SK-N-SH (cell line): ENCODE measurements around the gene ADAMTS13. TPM values are rescaled to one million over a fixed set of nuclear protein-coding genes. Genes with fewer than 3 reads are reported as not detected.

ENCODE experiments used
- CTCF ChIA-PET: fragments of 300-600, 350-600 bp; formaldehyde crosslinking; extraction: SDS; loops from one replicate; lab custom pipeline; 2021; lab: Yijun Ruan, JAX
- POLR2A ChIA-PET: fragments of 350-600 bp; sonication (Branson Sonifier 250); formaldehyde crosslinking; extraction: SDS; loops from one replicate; lab custom pipeline; 2020; ENCODE audit warnings: antibody characterized with exemption, inconsistent platforms; lab: Yijun Ruan, JAX
- DNase-seq: peaks from one replicate; pipeline ENCODE4 v3.0.0; 2012
- H2AFZ ChIP-seq: fragments of 200-600 bp; sonication (generic); 2 replicates; pipeline ENCODE4 v1.8.1; 2016; ENCODE audit warnings: antibody characterized with exemption, mild to moderate bottlenecking, low read depth
- H3F3A ChIP-seq: fragments of 200-600 bp; sonication (generic); replicated peaks from 2 replicates; pipeline ENCODE3; 2016; ENCODE audit warnings: antibody characterized with exemption, mild to moderate bottlenecking; ENCODE audit not compliant: insufficient read depth
- H3K27ac ChIP-seq, 2 experiments: fragments of 200-500 bp in 1 of 2; fragments of 200-600 bp in 1 of 2; sonication (Bioruptor generic) in 1 of 2; sonication (generic), shearing (Covaris generic) in 1 of 2; 2 replicates each; pipeline versions ENCODE4 v1.5.1 to v1.6.1; 2014 to 2016; ENCODE audit warnings: low read depth in 2 of 2, inconsistent platforms in 1 of 2, low read length in 1 of 2, mild to moderate bottlenecking in 1 of 2, mixed read lengths in 1 of 2
- H3K27me3 ChIP-seq: fragments of 200-600 bp; sonication (generic), shearing (Covaris generic); 2 replicates; pipeline ENCODE4 v1.6.1; 2016; ENCODE audit warnings: mixed run types; ENCODE audit not compliant: insufficient read depth
- H3K36me3 ChIP-seq, 2 experiments: fragments of 200-500 bp in 1 of 2; fragments of 200-600 bp in 1 of 2; sonication (Bioruptor generic) in 1 of 2; sonication (generic) in 1 of 2; replicated peaks in 1 of 2; 2 replicates each; pipeline versions ENCODE3 to v1.5.1; 2014 to 2016; ENCODE audit warnings: low read length in 1 of 2, mild to moderate bottlenecking in 1 of 2; ENCODE audit not compliant: insufficient read depth in 2 of 2, control insufficient read depth in 1 of 2
- H3K4me1 ChIP-seq, 2 experiments: fragments of 200-500 bp in 1 of 2; fragments of 200-600 bp in 1 of 2; sonication (Bioruptor generic) in 1 of 2; sonication (generic), shearing (Covaris generic) in 1 of 2; 2 replicates each; pipeline versions ENCODE4 v1.5.1 to v1.6.1; 2014 to 2016; ENCODE audit warnings: low read depth in 1 of 2, low read length in 1 of 2, mixed run types in 1 of 2; ENCODE audit not compliant: insufficient read depth in 2 of 2, control insufficient read depth in 1 of 2
- H3K4me2 ChIP-seq: fragments of 200-600 bp; sonication (generic), shearing (Covaris generic); 2 replicates; pipeline ENCODE4 v1.6.1; 2017; ENCODE audit warnings: mixed run types
- H3K4me3 ChIP-seq, 2 experiments: fragments of 200-500 bp in 1 of 2; fragments of 200-600 bp in 1 of 2; sonication (Bioruptor generic) in 1 of 2; sonication (generic), shearing (Covaris generic) in 1 of 2; 2 replicates each; pipeline versions ENCODE4 v1.5.1 to v1.8.1; 2014 to 2016; ENCODE audit warnings: low read depth in 2 of 2, inconsistent platforms in 1 of 2, low read length in 1 of 2, mild to moderate bottlenecking in 1 of 2, mixed read lengths in 1 of 2, moderate library complexity in 1 of 2
- H3K79me2 ChIP-seq: fragments of 200-600 bp; sonication (generic); 2 replicates; pipeline ENCODE4 v1.8.1; 2017; ENCODE audit warnings: mild to moderate bottlenecking; ENCODE audit not compliant: insufficient read depth
- H3K9ac ChIP-seq: fragments of 200-600 bp; sonication (generic); 2 replicates; pipeline ENCODE4 v1.6.1; 2017; ENCODE audit warnings: mixed run types
- H3K9me2 ChIP-seq: fragments of 200-600 bp; sonication (generic); 2 replicates; pipeline ENCODE4 v1.6.1; 2017; ENCODE audit warnings: mixed run types
- H3K9me3 ChIP-seq: fragments of 200-600 bp; sonication (generic); 2 replicates; pipeline ENCODE4 v1.6.1; 2017; ENCODE audit warnings: mixed run types, mild to moderate bottlenecking, moderate library complexity
- H4K20me1 ChIP-seq: fragments of 200-600 bp; sonication (generic); 2 replicates; pipeline ENCODE4 v1.6.1; 2017; ENCODE audit warnings: mild to moderate bottlenecking, mixed run types; ENCODE audit not compliant: insufficient read depth
- EP300 ChIP-seq, 2 experiments: IDR thresholded peaks; 2 replicates each; pipeline versions ENCODE4 v1.4.0 to v1.6.1; 2012; ENCODE audit warnings: borderline replicate concordance in 1 of 2, low read depth in 1 of 2, low read length in 1 of 2
- GABPA ChIP-seq: IDR thresholded peaks from 2 replicates; pipeline ENCODE4 v1.4.0; 2012; ENCODE audit warnings: low read depth, mild to moderate bottlenecking
- GATA2 ChIP-seq: sonication (generic); formaldehyde crosslinking; IDR thresholded peaks from 2 replicates; pipeline ENCODE4 v1.5.0; 2020; ENCODE audit warnings: mild to moderate bottlenecking, missing genetic modification reagents
- IRF3 ChIP-seq: fragments of 150-350 bp; IDR thresholded peaks from 2 replicates; pipeline ENCODE4 v1.6.1; 2016; ENCODE audit warnings: mild to moderate bottlenecking, low read depth, low read length
- MAX ChIP-seq: IDR thresholded peaks from 2 replicates; pipeline ENCODE4 v1.4.0; 2012; ENCODE audit warnings: low read depth
- NFIC ChIP-seq: IDR thresholded peaks from 2 replicates; pipeline ENCODE4 v1.4.0; 2012; ENCODE audit warnings: borderline replicate concordance
- NRF1 ChIP-seq: IDR thresholded peaks from 2 replicates; pipeline ENCODE4 v1.6.1; 2012; ENCODE audit warnings: low read depth, mild to moderate bottlenecking, low read length
- PBX3 ChIP-seq: IDR thresholded peaks from 2 replicates; pipeline ENCODE4; 2012
- RCOR1 ChIP-seq: fragments of 150-350 bp; IDR thresholded peaks from 2 replicates; pipeline ENCODE4 v1.6.1; 2017; ENCODE audit warnings: antibody characterized with exemption, low read length
- REST ChIP-seq: IDR thresholded peaks from 2 replicates; pipeline ENCODE4 v1.6.1; 2012; ENCODE audit warnings: mild to moderate bottlenecking, low read depth, low read length, moderate library complexity
- RFX5 ChIP-seq: IDR thresholded peaks from 2 replicates; pipeline ENCODE4 v1.6.1; 2012; ENCODE audit warnings: mild to moderate bottlenecking, improper control_type of control experiment, low read length
- SIN3A ChIP-seq: IDR thresholded peaks from 2 replicates; pipeline ENCODE4 v1.6.1; 2012; ENCODE audit warnings: low read depth, mild to moderate bottlenecking, low read length, moderate library complexity, borderline replicate concordance
- SMC3 ChIP-seq: IDR thresholded peaks from 2 replicates; pipeline ENCODE4 v1.6.1; 2012; ENCODE audit warnings: low read depth, low read length, improper control_type of control experiment
- TAF1 ChIP-seq: IDR thresholded peaks from 2 replicates; pipeline ENCODE4 v1.6.1; 2012; ENCODE audit warnings: low read depth, mild to moderate bottlenecking, low read length, moderate library complexity, borderline replicate concordance
- TCF12 ChIP-seq: IDR thresholded peaks from 2 replicates; pipeline ENCODE4 v1.4.0; 2012
- TEAD4 ChIP-seq: IDR thresholded peaks from 2 replicates; pipeline ENCODE4 v1.4.0; 2012; ENCODE audit warnings: mild to moderate bottlenecking, borderline replicate concordance; ENCODE audit not compliant: insufficient read depth
- USF1 ChIP-seq: IDR thresholded peaks from 2 replicates; pipeline ENCODE4 v1.4.0; 2012; ENCODE audit warnings: low read depth, borderline replicate concordance
- USF2 ChIP-seq: fragments of 150-350 bp; IDR thresholded peaks from 2 replicates; pipeline ENCODE4 v1.6.1; 2017; ENCODE audit warnings: antibody characterized with exemption, low read length, low read depth, borderline replicate concordance
- YY1 ChIP-seq: IDR thresholded peaks from 2 replicates; pipeline ENCODE4 v1.4.0; 2012; ENCODE audit warnings: low read depth, mild to moderate bottlenecking
- ZBTB33 ChIP-seq: IDR thresholded peaks from 2 replicates; pipeline ENCODE4 v1.4.0; 2012; ENCODE audit warnings: low read depth, borderline replicate concordance
- WGBS: methylation state at CpG from one replicate; pipeline ENCODE4 v1.1.6; 2017; ENCODE audit warnings: low lambda C conversion rate; 5-methylcytosine and 5-hydroxymethylcytosine counted together
- polyA plus RNA-seq, 3 experiments: library from polyadenylated mRNA; depleted of rRNA; stranded (reverse); fragments of >200 nt; gene quantifications; 2 replicates each; pipeline ENCODE4 v1.2.3, GENCODE V29; 2012

The ADAMTS13 gene
- polyA plus RNA-seq, 1 of the 3 experiments (the other 2 are of a cell fraction): 10.6 TPM

GRCh38 chr9:133401588-133401987 is 20.6 kb upstream of the ADAMTS13 start:
- TF ChIP-seq SIN3A (no peak), PBX3 (no peak), USF1 (no peak), ZBTB33 (no peak), RCOR1 (no peak), IRF3 (no peak), GATA2 (no peak), RFX5 (no peak), GABPA (no peak), TAF1 (no peak), NFIC (no peak), NRF1 (no peak), REST (no peak), YY1 (no peak), EP300 (IDR thresholded peaks at IDR 0.05; ENCODE audit: borderline replicate concordance in 1 of 2, low read depth in 1 of 2, low read length in 1 of 2) (no peak), SMC3 (no peak), MAX (no peak), TEAD4 (no peak), TCF12 (no peak), USF2 (no peak)
- Histone ChIP-seq H3K79me2 (no peaks in the 10 kb centered on the region), H3K36me3 (peaks cover 10 to 25% of the 10 kb centered on the region in 2 experiments), H3K4me3 (no peak overlapping the region), H3K9me3 (no peaks in the 10 kb centered on the region), H3K4me2 (no peak overlapping the region), H3K27ac (no peak overlapping the region), H3K4me1 (no peaks in the 10 kb centered on the region), H3K9ac (no peak overlapping the region), H2AFZ (no peak overlapping the region), H3K9me2 (no peaks in the 10 kb centered on the region), H3K27me3 (no peaks in the 10 kb centered on the region), H3F3A (no peaks in the 10 kb centered on the region), H4K20me1 (no peaks in the 10 kb centered on the region)
- CTCF ChIA-PET: no interaction called here
- WGBS: 89% methylated on average over 3 of the region's 6 CpGs
- no peak for DNase-seq
- POLR2A ChIA-PET: no interaction called here
